K562 (cell line): Measurements from ENCODE around the gene TSPAN14. TPM values are rescaled to one million over a fixed set of nuclear protein-coding genes. Genes with fewer than 3 reads are reported as not detected.

Source experiments
- CHD7 ChIP-seq: fragments of 200-600 bp; sonication (generic); IDR thresholded peaks from one replicate; pipeline ENCODE4 v1.6.1; 2012; ENCODE audit warnings: mild to moderate bottlenecking, low read depth, low read length, inconsistent platforms
- polyA plus RNA-seq, 8 experiments: library from polyadenylated mRNA; depleted of rRNA in 4 of 8; stranded (reverse) in 5 of 8; unstranded in 3 of 8; fragments of >200 nt; fragmentation: Nextera tagmentation in 2 of 8; fragmentation: Illumina TruSeq in 1 of 8; extraction: Ambion mirVana in 2 of 8; extraction: Trizol in 1 of 8; gene quantifications; 2 replicates each; pipeline versions ENCODE4 v1.2.1 to v1.2.3, GENCODE V29; 2011 to 2014; ENCODE audit warnings: inconsistent platforms in 1 of 8, missing spikeins in 1 of 8
- total RNA-seq, 7 experiments: library from RNA; depleted of rRNA in 6 of 7; stranded (reverse); fragments of >200 nt in 6 of 7; fragmentation: Illumina TruSeq in 2 of 7; extraction: Trizol in 2 of 7; gene quantifications; 2 replicates each; pipeline versions ENCODE4 v1.2.1 to v1.2.3, GENCODE V29; 2011 to 2021; ENCODE audit warnings: low replicate concordance in 1 of 7

The TSPAN14 gene
- total and polyA plus RNA-seq, 9 of the 15 experiments (the other 6 are each of a cell fraction or from before 2014, with no cell fraction given) = 5.8 to 92.9 (median 23.3) TPM

GRCh38 chr10:80447436-80448190 is 6.5 kb upstream of the TSPAN14 start (continued):
- TF ChIP-seq CHD7 = no peak
- TF ChIP-seq, all 486 proteins: peak for 4
